ENCODE results near the gene CHST1. TPM values are rescaled to one million over a fixed set of nuclear protein-coding genes. Genes with fewer than 3 reads are reported as not detected.

The CHST1 gene, protein sequence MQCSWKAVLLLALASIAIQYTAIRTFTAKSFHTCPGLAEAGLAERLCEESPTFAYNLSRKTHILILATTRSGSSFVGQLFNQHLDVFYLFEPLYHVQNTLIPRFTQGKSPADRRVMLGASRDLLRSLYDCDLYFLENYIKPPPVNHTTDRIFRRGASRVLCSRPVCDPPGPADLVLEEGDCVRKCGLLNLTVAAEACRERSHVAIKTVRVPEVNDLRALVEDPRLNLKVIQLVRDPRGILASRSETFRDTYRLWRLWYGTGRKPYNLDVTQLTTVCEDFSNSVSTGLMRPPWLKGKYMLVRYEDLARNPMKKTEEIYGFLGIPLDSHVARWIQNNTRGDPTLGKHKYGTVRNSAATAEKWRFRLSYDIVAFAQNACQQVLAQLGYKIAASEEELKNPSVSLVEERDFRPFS
- polyA plus RNA-seq (2011; rRNA removed) (0.22 and 0.40 TPM in 2 replicates), polyA plus RNA-seq (2017; fragmentation: RNase III; extraction: RNeasy Plus Mini Kit Qiagen cat#74134 plus additional on column Dnase treatment) (0.41 to 0.89 TPM (median 0.59 TPM) in 3 replicates), polyA minus RNA-seq (2011; rRNA and poly(A)+ RNA removed) (not detected in 2 replicates)
- polyA plus RNA-seq (2012; cell fraction: cytosol; rRNA removed) = 0.62 and 0.74 TPM in 2 replicates
- 1.8 and 2.8 TPM in 2 replicates for polyA plus RNA-seq (2012; cell fraction: nucleus; rRNA removed)

DNA sequence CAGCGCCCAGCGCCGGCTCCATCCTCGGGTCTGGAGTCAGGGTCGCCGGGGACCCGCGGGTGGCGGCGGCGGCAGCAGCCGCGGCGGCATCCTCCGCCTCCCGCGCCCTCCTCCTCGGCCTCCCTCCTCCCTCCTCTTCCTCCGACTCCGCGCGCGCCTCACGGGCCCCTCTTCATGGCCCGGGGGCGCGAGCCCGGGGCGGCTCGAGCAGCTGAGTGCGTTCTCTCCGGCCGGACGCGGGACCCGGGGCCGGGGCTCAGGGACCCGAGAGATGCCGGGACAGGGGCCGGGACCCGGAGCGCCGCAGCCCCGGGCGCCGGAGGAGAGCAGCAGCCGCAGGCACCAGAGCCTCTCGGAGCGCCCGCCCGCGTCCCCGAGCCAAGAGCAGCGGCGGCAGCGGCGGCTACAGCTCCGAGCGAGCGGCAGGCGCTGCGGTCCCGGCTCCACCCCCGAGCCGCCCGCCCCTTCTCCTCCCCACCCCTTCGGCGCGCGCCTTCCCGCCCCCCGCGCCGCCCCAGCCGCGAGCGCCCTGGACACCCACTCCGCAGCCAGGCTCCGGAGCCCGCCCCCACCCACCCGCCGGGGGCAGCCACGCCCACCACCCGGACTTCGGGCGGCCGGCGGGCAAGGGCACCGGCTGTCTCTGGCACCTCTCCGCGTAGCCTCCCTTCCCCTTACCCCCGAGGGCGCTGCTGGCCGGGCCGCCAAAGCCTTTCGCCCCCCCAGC, at the start of gene CHST1:
Gene CHST1, minus strand, starts transcription at position 417 of the 727 bp plus-strand sequence. CDS start 14,699 bp downstream, outside the sequence.
- Histone ChIP-seq H3K4me1 (peaks cover 28% of the 10 kb centered on the region), H3K4me3 (peak within 1 kb of the TSS; percentile 67), H3K4me2 (peak within 1 kb of the TSS; percentile 98), H3K9me3 (no peaks in the 10 kb centered on the region), H3K27ac (peak within 1 kb of the TSS; percentile 39 to 83; a peak in 5 of 6 replicates)
- CTCF ChIA-PET = interaction anchor here (1.6 to 4.0 kb wide), 2 partner anchors 10 to 294 kb away, joined by 6 to 26 read pairs; no protein-coding TSS in a partner anchor
- FAIRE-seq (no peak), ATAC-seq (peak; percentile 33 to 45), DNase-seq (ENCODE audit: low read depth in 1 of 2, low spot score in 1 of 2) (peak in 1 of 2 experiments; percentile 21)
- TF ChIP-seq TP53 (CRISPR knock-in tag; IDR thresholded peaks at IDR 0.05) (no peak), ZSCAN20 (CRISPR knock-in tag; IDR thresholded peaks at IDR 0.05) (no peak), PHF8 (IDR thresholded peaks at IDR 0.05; ENCODE audit: borderline replicate concordance, low read depth) (no peak), CEBPB (IDR thresholded peaks at IDR 0.05) (no peak), BHLHE40 (IDR thresholded peaks at IDR 0.05; ENCODE audit: low read depth, low read length) (no peak), NPAS2 (CRISPR knock-in tag; IDR thresholded peaks at IDR 0.05; ENCODE audit: borderline replicate concordance) (no peak), KDM1A (IDR thresholded peaks at IDR 0.05; ENCODE audit: low read depth) (no peak), CHD2 (IDR thresholded peaks at IDR 0.05; ENCODE audit: low read length, partially characterized antibody) (no peak), EHMT2 (IDR thresholded peaks at IDR 0.05; ENCODE audit: low read depth) (no peak), CBX8 (IDR thresholded peaks at IDR 0.05) (no peak)
- TF ChIP-seq, protein P1, sequence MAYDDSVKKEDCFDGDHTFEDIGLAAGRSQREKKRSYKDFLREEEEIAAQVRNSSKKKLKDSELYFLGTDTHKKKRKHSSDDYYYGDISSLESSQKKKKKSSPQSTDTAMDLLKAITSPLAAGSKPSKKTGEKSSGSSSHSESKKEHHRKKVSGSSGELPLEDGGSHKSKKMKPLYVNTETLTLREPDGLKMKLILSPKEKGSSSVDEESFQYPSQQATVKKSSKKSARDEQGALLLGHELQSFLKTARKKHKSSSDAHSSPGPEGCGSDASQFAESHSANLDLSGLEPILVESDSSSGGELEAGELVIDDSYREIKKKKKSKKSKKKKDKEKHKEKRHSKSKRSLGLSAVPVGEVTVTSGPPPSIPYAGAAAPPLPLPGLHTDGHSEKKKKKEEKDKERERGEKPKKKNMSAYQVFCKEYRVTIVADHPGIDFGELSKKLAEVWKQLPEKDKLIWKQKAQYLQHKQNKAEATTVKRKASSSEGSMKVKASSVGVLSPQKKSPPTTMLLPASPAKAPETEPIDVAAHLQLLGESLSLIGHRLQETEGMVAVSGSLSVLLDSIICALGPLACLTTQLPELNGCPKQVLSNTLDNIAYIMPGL (CRISPR knock-in tag; IDR thresholded peaks at IDR 0.05; ENCODE audit: borderline replicate concordance) = no peak
- TF ChIP-seq, protein P2, sequence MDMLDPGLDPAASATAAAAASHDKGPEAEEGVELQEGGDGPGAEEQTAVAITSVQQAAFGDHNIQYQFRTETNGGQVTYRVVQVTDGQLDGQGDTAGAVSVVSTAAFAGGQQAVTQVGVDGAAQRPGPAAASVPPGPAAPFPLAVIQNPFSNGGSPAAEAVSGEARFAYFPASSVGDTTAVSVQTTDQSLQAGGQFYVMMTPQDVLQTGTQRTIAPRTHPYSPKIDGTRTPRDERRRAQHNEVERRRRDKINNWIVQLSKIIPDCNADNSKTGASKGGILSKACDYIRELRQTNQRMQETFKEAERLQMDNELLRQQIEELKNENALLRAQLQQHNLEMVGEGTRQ (IDR thresholded peaks at IDR 0.05) = no peak
- TF ChIP-seq, protein P3, sequence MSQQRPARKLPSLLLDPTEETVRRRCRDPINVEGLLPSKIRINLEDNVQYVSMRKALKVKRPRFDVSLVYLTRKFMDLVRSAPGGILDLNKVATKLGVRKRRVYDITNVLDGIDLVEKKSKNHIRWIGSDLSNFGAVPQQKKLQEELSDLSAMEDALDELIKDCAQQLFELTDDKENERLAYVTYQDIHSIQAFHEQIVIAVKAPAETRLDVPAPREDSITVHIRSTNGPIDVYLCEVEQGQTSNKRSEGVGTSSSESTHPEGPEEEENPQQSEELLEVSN (IDR thresholded peaks at IDR 0.05; ENCODE audit: borderline replicate concordance, low read depth) = no peak
- POLR2A ChIA-PET = no interaction called here
- 0% methylated on average over 7 of the region's 96 CpGs for WGBS (ENCODE audit: missing lambda C conversion rate)

DNA sequence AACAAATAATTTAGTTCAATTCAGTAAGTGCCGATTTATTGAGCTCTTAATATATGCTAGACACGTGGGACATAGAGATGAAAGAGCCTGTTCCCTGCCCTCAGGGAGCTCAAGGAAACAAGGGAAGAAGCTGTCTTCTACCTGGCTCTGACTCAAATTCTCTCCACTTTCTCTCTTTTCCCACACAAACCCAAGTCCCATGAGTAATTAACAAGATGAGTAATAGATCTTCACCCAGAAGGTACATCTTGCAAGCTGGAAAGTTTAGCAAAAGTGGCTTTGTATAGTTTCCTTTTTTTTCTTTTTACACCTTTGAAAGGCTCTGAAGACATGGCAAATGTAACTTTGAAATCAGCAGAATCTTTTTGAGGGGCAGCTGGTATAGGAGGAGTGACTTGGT, 48.2 kb upstream of the CHST1 start:
- no peak for TF ChIP-seq CHD4 (IDR thresholded peaks at IDR 0.05; ENCODE audit: borderline replicate concordance)
- no peak for TF ChIP-seq RARB (CRISPR knock-in tag; IDR thresholded peaks at IDR 0.05)
- TF ChIP-seq EHMT2 (IDR thresholded peaks at IDR 0.05; ENCODE audit: low read depth) = no peak
- TF ChIP-seq ZNF302 (CRISPR knock-in tag; IDR thresholded peaks at IDR 0.05) = no peak
- TF ChIP-seq MAFK (IDR thresholded peaks at IDR 0.05; ENCODE audit: partially characterized antibody) = no peak
- TF ChIP-seq HDAC2 (IDR thresholded peaks at IDR 0.05) = no peak
- TF ChIP-seq, protein P3 (IDR thresholded peaks at IDR 0.05; ENCODE audit: borderline replicate concordance, low read depth) = no peak
- TF ChIP-seq FOSL2 (IDR thresholded peaks at IDR 0.05) = no peak
- TF ChIP-seq FOSL2 (CRISPR knock-in tag; IDR thresholded peaks at IDR 0.05) = no peak
- no peak for TF ChIP-seq KDM1A (IDR thresholded peaks at IDR 0.05; ENCODE audit: low read depth)
- no peak for TF ChIP-seq KDM5A (IDR thresholded peaks at IDR 0.05)
- TF ChIP-seq JUN (IDR thresholded peaks at IDR 0.05) = no peak
- ChIA-PET POLR2A (no interaction called here), CTCF (interaction anchor here (0.8 to 2.1 kb wide), 5 partner anchors 10 to 58 kb away, joined by 3 to 7 read pairs (median 3); no protein-coding TSS in a partner anchor)
- no peak overlapping the region for H3K27ac ChIP-seq
- H3K4me1 ChIP-seq = no peaks in the 10 kb centered on the region
- DNase-seq (ENCODE audit: low read depth in 1 of 2, low spot score in 1 of 2) (no peak), ATAC-seq (no peak), FAIRE-seq (no peak)
- WGBS (ENCODE audit: missing lambda C conversion rate) = 26% methylated on average over 2 of the region's 2 CpGs
- no peak overlapping the region for H3K4me2 ChIP-seq
- H3K4me3 ChIP-seq = no peak overlapping the region
- H3K9me3 ChIP-seq = no peaks in the 10 kb centered on the region
